ENCODE measurements around the gene POM121L12. TPM values are rescaled to one million over a fixed set of nuclear protein-coding genes. Genes with fewer than 3 reads are reported as not detected.

POM121L12 gene
- total RNA-seq, 1 donor from 2014 or later: not detected

DNA sequence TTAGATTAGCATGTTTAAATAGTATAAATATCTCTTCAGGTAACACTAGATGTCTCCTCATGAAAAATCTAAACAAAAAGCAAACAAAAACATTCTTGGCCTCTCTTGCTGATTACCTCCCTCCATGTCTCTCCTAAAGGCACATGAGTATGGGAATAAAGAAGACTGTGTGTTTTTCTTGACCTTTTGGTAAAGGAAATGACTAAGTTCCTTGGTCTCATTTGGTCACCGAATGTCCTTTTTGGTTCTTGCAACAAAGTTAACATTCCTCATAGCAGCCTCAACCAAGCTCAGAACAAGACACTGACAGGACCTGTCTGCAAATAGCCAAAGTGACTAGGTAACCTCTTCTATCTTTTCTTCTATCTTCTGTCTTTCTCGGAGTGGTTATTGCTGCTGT is 35.5 kb downstream of the POM121L12 start:
- TF ChIP-seq, protein P1, sequence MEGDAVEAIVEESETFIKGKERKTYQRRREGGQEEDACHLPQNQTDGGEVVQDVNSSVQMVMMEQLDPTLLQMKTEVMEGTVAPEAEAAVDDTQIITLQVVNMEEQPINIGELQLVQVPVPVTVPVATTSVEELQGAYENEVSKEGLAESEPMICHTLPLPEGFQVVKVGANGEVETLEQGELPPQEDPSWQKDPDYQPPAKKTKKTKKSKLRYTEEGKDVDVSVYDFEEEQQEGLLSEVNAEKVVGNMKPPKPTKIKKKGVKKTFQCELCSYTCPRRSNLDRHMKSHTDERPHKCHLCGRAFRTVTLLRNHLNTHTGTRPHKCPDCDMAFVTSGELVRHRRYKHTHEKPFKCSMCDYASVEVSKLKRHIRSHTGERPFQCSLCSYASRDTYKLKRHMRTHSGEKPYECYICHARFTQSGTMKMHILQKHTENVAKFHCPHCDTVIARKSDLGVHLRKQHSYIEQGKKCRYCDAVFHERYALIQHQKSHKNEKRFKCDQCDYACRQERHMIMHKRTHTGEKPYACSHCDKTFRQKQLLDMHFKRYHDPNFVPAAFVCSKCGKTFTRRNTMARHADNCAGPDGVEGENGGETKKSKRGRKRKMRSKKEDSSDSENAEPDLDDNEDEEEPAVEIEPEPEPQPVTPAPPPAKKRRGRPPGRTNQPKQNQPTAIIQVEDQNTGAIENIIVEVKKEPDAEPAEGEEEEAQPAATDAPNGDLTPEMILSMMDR (conservative IDR thresholded peaks at IDR 0.05): no peak
- no peaks in the 10 kb centered on the region for H3K36me3 Mint-ChIP-seq
- H3K4me1 Mint-ChIP-seq (ENCODE audit: unreplicated experiment): no peaks in the 10 kb centered on the region
- H3K27ac Mint-ChIP-seq: no peak overlapping the region
- no peaks in the 10 kb centered on the region for H3K27me3 Mint-ChIP-seq
- H3K4me3 Mint-ChIP-seq: no peak overlapping the region
- no peaks in the 10 kb centered on the region for H3K9me3 Mint-ChIP-seq
- DNase-seq (ENCODE audit: extremely low spot score, unreplicated experiment): no peak

Measured in type B pancreatic cell (in vitro differentiated cells).